ENCODE data around the gene FANCC.

GRCh38 chr9:95111716-95112115 lies 205.8 kb downstream of the FANCC start:
- TF ChIP-seq EZH2 (IDR thresholded peaks at IDR 0.05; ENCODE audit: low read depth, low read length, severe bottlenecking): no peak
- TF ChIP-seq CTCF (IDR thresholded peaks at IDR 0.05; ENCODE audit: control extremely low read depth in 1 of 3, insufficient read depth in 1 of 3, low read depth in 1 of 3, low read length in 3 of 3): no peak
- no peak for TF ChIP-seq GTF2F1 (IDR thresholded peaks at IDR 0.05; ENCODE audit: borderline replicate concordance, low read depth, low read length)
- no peak for TF ChIP-seq SAP30 (IDR thresholded peaks at IDR 0.05; ENCODE audit: insufficient read depth, insufficient replicate concordance, low read length)
- TF ChIP-seq SIRT6 (IDR thresholded peaks at IDR 0.05; ENCODE audit: low read length): no peak
- no peak for TF ChIP-seq TEAD4 (IDR thresholded peaks at IDR 0.05; ENCODE audit: low read depth, low read length)
- no peak for TF ChIP-seq POLR2A (IDR thresholded peaks at IDR 0.05; ENCODE audit: control extremely low read depth in 1 of 2, low read depth in 2 of 2, low read length in 2 of 2)
- TF ChIP-seq EGR1 (IDR thresholded peaks at IDR 0.05; ENCODE audit: borderline replicate concordance, low read depth, low read length): no peak
- no peak for TF ChIP-seq EP300 (IDR thresholded peaks at IDR 0.05; ENCODE audit: borderline replicate concordance in 1 of 2, low read depth in 2 of 2, low read length in 2 of 2)
- no peak for TF ChIP-seq NANOG (IDR thresholded peaks at IDR 0.05; ENCODE audit: insufficient read depth, low read depth, low read length, poor library complexity, severe bottlenecking)
- no peak for TF ChIP-seq GABPA (IDR thresholded peaks at IDR 0.05; ENCODE audit: borderline replicate concordance, insufficient read depth, low read length)
- TF ChIP-seq HDAC6 (IDR thresholded peaks at IDR 0.05; ENCODE audit: low read depth, low read length): no peak
- no peak for TF ChIP-seq JUND (IDR thresholded peaks at IDR 0.05; ENCODE audit: low read length)
